Midbrain (tissue), 1 donor: Measurements from ENCODE around the gene TEX29.

Experiments used
- DNase-seq: peaks from one replicate; lab custom pipeline; 2025; lab: John Stamatoyannopoulos, UW

Gene TEX29

GRCh38 chr13:111322916-111323331 is 2.5 kb downstream of the TEX29 start:
- DNase-seq = no peak

GRCh38 chr13:111323549-111323948 is 3.1 kb downstream of the TEX29 start:
- no peak for DNase-seq

- DNase-seq = no peak
Observed at GRCh38 chr13:111323950-111324651, 3.7 kb downstream of the TEX29 start.

- no peak for DNase-seq
Observed at GRCh38 chr13:111324736-111325135, 4.3 kb downstream of the TEX29 start.

- DNase-seq = no peak
Observed at GRCh38 chr13:111325146-111325890, 4.9 kb downstream of the TEX29 start.

GRCh38 chr13:111325941-111326620 is 5.6 kb downstream of the TEX29 start:
- DNase-seq = no peak

- no peak for DNase-seq
Observed at GRCh38 chr13:111326621-111326965, 6.2 kb downstream of the TEX29 start.

GRCh38 chr13:111326981-111327642 is 6.7 kb downstream of the TEX29 start:
- DNase-seq = no peak

- DNase-seq = no peak
Observed at GRCh38 chr13:111327730-111328573, 7.5 kb downstream of the TEX29 start.

- DNase-seq = no peak
Observed at GRCh38 chr13:111328574-111329410, 8.3 kb downstream of the TEX29 start.

- no peak for DNase-seq
Observed at GRCh38 chr13:111329641-111330040, 9.2 kb downstream of the TEX29 start.

- no peak for DNase-seq
Observed at GRCh38 chr13:111330066-111330610, 9.7 kb downstream of the TEX29 start.

GRCh38 chr13:111335298-111335697 is 14.9 kb downstream of the TEX29 start:
- no peak for DNase-seq

- DNase-seq = no peak
Observed at GRCh38 chr13:111336666-111337065, 16.2 kb downstream of the TEX29 start.

GRCh38 chr13:111337206-111337605 is 16.8 kb downstream of the TEX29 start:
- DNase-seq = no peak

- no peak for DNase-seq
Observed at GRCh38 chr13:111337741-111338140, 17.3 kb downstream of the TEX29 start.

- DNase-seq = no peak
Observed at GRCh38 chr13:111338841-111339240, 18.4 kb downstream of the TEX29 start.

GRCh38 chr13:111339366-111340143 is 19.1 kb downstream of the TEX29 start:
- DNase-seq = no peak

- no peak for DNase-seq
Observed at GRCh38 chr13:111341886-111342285, 21.4 kb downstream of the TEX29 start.

- DNase-seq = no peak
Observed at GRCh38 chr13:111342721-111343120, 22.3 kb downstream of the TEX29 start.
